ENCODE measurements around the gene RNF26.
A peak's percentile ranks its signal among the peaks of the same experiment; 100 is the strongest.

The RNF26 gene

DNA sequence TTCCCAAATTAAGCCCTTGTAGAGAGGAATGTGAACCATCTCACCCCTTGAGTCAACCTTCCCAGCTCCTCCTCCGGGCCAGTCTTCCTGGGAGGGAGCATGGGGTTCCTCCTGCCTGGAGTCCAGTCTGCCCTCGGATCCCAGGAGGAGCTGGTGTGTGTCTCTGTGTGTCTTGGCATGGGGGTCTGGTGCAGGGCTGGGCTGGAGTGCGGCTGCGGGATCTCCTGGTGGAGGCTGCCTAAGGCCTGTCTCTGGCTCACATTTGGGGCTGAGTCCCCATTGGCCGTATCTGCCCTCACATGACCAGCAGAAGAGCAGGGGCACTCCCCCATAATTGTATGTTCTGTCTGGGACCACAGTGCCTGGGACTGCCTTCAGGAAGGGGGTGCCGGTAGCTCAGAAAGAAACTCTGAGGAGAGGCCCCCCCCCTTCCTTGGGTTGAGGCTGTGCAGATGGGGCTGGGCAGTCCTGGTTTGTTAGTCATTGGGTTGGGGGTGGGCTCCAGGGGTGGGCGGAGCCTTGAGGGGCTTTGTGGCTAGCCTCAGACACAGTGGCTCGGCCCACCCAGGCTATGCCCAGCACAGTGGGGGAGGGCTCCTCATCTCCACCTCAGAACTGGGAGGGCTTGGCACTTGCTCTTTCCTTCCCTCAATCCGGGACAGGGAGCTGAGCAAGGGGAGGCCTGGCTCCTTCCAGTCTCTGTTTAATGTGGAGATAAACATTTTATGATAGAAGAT is 3.4 kb downstream of the RNF26 start:
- no peak for DNase-seq

DNA sequence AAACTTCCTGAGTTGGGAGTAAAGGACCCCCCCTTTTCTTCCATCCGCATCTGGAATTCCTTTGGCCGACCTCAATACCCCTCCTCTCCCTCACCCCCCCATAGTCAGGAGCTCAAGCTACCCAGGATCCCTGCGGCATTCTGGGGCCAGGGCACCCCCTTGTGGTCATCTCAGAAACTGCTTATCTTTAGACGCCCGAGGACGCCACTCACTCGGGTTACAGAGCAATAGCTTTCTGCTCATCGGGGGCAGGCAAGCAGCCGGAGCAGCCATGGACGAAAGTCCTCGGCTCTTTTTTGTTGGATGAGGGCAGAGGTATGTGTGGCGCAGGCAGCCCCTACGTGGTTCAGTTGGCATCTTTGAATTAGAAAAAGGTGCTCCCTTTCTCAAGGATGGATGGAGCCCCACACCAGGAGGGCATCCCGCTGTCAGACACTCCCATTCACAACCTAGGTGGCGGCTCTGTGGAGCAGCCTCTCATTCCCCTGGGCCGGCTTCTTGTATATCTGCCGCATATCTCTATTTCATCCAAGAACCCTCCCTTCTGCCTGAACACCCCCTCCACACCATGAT is 4.1 kb downstream of the RNF26 start:
- DNase-seq: no peak

DNA sequence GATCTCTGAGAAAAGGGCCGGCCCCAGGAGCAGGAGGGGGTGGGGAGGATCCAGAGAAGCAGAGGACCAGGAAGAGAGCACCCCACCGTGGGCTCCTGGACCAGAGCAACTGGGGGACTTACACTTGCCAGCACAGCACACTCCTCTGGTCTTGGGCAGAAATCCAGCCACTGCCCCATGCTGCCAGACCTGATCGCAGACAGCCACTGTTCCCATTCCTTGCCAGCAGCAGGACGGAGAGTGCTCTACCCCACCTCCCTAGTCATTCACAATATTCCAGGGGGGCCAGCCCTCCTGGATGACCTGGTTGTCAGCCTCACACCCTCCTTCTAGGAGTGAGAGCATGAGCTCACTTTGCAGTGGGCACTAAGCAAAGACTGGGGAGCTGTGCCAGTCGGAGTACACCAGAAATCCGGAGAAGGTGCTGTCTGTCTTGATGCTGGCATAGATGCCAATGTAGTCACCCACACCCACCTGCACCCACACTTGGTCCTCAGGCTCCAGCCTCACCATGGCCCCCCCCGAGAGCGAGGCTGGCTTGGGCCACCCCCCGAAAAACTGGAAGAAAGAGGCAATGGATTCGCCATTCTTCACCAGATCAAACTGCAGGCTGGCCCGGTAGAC is 4.8 kb downstream of the RNF26 start:
- DNase-seq: no peak

DNA sequence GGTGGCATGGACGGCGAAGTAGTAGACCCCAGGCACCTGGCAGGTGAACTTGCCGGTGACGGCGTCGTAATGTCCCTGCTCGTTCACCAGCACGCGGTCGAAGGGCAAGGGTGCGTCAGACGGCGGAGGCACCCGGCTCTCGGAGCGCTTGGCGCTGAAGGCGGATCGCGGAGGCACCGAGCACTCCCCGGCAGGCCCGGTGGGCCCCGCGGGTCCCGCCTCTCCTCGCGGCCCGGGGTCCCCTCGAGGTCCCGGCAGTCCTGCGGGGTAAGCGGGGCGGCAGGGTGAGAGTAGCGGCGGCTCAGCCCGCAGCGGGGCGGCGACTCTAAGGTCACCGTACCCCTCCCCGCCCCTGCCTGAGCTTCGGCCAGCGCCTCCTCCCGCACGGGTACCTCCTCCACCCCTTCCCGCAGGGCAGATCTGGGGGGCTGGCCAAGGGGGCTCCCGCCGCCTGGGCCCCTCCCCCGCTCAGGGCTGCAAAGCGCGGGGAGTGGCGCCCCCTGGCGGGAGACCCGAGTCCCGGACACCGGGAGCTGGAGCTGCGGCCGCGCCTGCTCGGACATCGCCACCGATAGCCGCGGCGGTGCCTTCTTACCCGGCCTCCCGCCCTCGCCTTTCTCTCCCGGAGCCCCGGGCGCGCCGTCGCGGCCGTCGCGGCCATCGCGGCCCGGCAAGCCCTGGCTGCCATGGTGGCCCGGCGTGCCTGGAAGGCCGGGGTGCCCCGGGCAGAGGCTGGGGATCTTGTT is 5.4 kb downstream of the RNF26 start:
- DNase-seq: no peak

DNA sequence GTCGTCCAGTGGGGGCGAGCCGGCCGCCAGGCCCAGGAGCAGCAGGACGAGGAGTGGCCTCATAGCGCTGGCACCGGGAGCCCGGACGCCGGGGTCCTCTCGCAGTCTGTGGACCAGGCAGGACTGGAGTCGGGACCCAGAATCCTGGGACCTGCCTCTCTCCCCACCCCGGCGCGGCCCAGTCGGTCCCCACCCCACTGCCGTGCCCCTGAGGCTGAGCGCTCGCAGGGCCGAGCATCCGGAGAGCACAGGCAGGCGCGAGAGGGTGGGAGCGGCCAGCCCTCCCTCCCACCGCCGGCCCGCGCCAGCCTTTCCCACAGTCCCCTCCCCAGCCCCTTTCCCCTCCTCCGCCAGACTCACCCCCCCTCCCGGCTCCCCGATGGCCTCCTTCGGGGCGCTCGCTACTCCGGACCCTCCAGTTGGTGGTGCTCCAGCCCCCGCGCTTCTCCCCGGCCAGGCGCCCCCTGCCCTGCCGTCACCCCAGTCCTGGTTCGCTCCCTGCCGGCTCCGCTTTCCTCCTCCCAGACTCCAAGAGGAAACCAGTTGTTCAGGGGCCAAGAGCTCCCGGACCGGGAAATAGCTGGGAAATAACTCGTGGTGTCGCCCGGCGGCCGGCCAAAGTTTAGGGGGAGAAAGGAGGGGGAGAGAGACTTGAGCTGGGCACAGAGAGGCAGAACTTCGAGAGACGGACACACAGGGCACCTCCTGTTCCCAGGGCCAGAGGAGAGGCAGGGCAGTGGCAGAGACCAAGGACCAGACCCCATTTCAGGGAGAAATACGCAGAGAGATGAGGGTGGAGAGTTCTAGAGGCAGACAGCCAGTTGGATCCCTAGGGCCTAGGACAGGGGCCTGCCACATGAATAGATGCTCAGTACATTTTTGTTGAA is 6.3 kb downstream of the RNF26 start, which contains the start of gene C1QTNF5:
Gene C1QTNF5, minus strand, starts transcription at position 549 of the 887 bp plus-strand sequence. Its CDS starts 486 bp downstream, at position 63.
- no peak for DNase-seq

DNA sequence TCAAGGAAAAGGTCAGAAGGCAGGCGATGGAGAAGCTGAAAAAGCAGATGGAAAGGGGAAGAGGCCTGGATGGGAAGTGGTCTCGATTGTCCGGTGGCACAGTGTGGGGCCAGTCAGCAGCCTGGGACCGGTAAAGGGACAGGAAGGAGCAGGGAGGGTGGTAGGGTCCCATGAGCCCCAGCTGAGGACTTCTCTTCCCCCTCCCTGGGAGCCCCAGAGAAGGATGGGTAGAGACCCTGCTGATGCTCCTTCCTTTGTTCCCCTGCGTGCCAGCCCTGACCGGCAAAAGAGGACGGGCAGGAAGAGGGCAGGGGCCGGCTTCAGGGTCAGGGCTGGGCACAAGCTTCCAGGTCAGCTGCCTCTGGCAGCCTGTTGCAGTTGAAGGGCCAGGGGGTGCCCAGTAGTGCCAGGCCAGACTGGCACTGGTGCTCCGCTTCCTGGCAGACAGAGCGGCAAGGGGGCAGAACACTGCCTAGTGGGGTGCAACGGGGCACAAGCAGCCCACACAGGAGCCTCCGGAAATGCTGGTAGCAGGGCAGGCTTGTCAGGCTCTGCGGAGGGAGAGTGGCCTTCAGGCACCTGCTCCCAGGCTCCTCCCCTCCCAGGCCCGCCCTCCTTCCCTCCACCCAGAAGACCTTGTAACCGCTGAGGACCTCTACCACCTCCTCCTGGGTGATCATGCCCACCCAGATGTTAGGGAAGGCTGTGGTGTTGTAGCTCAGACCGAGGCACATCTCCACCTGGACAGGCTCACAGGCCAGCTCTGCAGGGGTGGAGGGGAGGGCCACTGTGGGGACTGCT is 7.1 kb downstream of the RNF26 start:
- no peak for DNase-seq

DNA sequence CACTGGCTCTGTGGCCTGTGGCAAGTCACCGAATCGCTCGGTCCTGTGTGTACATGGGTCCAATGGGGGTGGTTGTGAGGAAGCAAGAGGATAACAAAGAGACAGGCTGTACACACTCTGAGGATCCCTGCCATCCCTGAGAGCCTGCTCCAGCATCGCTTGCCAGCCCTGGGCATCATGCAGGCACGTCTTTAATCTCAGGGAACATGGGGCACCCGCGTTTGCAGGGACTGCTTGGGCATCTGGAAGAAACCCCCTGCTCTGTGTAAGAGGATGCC is 7.6 kb downstream of the RNF26 start:
- no peak for DNase-seq

DNA sequence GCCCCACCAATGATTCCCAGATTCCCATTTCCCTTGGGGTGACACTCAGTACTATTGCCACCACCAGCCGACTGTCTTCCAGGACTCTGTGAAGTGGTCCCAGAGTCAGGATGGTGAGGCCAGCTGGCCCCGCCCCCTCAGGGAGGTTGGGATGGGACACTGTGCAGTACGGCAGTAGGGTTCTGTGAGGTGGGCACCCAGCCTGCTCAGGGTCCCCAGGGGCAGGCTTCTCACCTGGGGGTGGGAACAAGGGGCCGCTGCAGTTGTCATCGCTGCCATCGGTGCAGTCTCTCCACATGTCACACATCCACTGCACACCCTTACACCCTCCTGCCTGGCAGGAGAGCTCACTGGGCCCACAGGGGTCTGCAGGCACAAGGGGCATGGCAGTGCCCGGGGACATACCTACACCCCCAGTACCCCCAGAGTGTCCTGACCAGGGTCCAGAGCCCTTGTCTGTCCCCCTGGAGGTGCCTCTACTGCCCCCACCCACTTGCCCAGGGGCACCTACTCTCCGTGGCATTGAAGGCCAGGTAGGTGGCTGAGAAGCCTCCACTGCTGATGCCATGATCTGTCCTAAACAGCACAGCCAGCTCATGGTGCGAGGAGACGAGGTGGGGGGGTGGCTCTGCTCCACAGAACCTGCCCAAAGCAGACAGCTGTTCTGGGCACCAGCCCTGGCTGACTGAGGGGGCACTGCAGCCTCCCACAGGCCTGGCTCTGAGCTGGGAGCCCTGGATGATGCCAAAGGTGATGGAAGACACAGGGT is 8.2 kb downstream of the RNF26 start:
- DNase-seq: no peak

DNA sequence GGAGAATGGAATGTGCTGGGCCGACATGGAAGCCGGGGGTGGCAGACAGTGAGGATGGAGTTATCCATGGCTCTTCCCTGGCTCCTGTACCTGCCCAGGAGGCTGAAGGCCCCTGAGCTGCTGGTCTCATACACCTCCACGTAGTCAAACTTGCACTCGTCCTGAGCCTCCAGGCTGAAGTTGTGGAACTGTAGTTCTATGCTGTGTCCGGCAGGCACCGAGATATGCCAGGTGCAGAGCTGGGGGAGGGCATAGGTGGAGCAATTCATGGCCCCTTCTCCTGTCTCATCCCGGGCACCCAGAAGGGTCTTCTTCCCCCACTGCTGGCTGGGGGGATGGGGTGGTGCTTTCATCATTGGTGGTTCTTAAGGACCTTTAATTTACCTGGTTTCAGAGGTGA is 9.4 kb downstream of the RNF26 start:
- DNase-seq: no peak

DNA sequence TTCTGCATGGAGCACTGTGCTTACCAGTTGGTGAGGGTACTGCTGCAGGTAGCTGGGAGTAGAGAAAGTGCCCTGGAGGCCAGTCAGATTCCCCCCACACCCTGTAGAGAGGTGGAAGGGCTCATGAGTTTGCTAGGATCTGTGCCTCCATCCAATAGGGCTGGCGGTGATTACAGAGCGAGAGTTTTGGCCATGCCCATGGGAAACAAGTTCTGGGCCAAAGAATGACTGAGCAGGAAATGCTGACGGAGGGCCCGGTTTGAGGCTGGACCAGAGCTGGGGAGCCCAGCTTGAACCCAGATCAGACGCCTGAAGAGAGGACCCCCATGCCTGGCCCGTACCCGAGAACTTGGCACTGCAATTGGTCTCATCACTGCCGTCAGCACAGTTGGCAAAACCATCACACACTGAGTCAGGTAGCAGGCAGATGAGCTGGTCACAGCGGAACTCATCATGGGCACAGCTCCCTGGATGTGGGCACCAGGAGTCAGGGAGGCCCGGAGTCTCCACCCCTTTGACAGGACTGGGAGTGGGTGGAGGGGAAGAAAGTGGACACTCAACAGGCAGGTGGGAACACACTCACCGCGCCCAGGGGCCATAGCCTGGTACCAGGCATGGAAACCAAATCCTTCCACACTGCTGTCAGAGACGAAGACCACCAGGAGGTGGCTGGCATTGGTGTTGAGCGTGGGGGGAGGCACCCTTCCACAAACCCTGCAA is 10.1 kb downstream of the RNF26 start:
- no peak for DNase-seq

DNA sequence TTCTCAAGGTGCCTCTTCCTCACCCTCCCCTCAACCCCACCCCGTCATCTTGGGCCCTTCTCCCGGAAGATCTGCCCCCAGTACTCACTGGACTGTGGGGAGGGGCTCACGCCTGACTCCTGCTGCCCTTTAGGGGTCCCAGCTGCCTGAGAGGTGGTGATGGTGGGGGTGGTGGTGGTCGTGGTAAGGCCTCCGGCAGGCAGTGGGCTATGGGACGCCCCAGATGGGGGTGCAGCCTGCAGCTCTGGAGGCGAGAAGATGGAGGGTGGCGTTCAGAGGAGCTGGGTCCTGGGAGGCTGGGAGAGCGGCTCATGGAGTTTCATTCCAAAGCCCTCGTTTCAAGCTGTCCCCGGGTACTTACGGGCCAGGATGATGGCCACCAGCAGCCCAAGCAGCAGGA is 11.4 kb downstream of the RNF26 start:
- DNase-seq: no peak

DNA sequence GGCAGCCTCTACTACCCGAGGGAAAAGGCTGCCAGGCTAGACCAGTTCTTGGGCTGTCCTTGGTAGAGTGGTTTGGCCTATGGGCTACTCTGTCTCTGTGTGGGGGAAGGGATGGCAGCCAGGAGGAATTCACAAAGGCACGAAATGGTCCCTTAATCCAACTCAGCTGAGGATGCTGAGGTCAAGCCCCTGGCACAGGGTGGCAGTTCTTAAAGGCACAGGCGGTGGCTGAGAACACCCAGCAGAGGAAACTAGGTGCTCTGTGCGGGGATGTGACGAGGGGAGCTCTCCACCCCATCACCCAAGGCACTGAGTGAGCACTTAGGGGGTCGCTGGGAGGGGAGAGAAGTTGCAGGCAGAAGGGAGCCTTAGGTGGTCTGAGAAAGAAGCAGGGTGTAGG is 12.3 kb downstream of the RNF26 start, which contains the start of gene MFRP:
Gene MFRP, minus strand, starts transcription at position 101 of the 400 bp plus-strand sequence. CDS start 192 bp downstream, outside the sequence.
- DNase-seq: no peak

DNA sequence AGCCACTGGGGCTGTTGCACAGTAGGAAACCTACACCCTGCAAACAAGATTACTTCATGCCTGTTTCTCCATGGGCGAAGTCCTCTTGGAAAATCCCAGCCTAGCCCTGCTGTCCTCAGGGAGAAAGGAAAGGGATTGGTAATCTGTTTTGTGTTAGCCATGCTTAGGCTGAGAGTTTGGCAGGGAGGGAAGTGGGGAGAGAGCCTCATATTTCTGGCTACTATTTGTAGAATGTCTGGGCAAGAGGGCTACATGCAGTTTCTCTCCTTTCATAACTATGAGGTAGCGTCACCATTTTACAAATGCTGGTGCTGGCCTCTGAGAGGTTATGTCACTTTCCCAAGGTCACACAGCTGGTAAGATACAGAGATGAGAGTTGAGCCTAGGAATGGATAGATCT is 12.9 kb downstream of the RNF26 start:
- DNase-seq: no peak

DNA sequence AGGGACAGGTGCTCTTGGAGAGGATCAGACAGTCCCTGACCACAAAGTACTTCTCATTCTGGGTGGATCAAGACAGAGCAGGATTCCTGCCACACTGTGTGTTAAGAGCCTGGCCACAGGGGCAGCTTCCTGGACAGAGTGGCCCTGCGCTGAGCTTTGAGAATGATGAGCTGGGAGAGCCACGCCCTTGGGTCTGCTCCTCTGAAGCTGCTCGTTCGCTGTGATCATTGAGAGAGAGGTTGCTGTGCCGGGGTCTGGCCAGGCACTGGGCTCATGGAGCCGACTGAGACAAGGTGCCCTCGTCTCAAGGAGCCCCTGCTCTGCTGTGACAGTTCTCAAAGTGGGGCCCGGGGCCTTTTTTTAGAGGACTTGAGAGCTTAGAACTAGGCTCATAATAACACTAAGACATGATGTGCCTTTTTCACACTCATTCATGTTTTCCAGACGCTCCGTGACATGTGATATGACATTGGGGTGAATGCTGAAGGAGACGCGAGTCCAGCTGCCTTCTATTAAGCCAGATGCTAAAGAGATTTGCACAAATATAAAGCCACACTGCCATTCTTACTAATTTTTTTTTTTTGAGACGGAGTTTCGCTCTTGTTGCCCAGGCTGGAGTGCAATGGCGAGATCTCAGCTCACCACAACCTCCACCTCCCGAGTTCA is 13.7 kb downstream of the RNF26 start:
- DNase-seq: no peak

DNA sequence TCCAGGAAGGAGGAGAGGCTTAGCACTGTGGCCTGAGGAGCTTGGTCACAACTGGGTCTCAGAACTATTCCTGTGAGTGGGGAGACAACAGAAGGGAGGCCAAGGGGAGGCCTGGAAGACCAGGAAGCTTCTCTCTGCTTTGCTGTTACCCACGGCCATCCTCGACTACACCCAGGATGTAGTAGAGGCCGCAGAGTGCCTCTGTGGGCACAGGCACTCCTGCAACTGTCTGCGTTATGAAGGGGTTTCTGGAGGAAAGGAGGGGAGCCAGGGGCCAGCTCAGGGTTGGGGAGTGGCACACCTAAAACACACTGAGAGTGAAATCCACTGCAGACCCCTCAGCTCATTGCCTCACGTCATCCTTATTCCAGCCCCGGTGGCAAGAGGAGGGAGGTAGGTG is 16.0 kb downstream of the RNF26 start:
- DNase-seq: no peak

DNA sequence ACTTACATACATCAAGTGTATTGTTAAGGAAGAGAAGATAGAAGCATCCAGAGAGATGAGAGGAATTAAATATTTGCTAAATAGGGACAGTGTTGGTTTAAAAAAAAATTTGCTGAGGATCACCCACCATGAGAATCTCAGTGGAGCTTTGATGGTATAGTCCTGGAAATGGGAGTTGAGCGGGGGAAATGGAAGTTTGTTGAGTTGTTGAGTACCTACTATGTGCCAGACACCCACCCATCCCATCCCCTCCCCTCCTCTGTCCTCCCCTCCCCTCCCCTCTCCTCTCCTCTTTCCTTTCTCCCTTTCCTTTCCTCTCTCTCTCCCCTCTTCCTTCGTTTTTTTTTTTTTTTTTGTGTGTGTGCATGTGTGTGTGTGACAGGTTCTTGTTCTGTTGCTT is 16.9 kb downstream of the RNF26 start:
- DNase-seq: no peak

DNA sequence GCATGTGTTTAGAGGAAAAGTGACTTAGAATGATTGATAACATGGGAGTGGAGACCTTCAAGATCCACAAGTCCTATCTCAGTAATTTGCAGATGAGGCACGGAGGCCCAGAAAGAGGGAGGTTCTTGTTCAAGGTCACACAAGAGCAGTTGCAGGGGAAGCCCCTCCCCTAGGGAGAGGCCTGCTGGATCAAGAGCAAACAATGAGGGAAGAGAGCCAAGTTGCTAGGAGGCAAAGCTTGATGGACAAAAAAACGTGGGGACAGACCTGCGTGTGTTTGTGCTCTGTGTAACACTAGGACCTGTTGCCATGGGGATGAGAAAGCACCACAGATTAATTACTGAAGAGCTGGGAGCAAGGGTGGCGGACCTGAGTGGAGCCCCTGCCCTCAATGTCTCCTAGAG is 18.5 kb downstream of the RNF26 start:
- DNase-seq: peak; percentile 36

DNA sequence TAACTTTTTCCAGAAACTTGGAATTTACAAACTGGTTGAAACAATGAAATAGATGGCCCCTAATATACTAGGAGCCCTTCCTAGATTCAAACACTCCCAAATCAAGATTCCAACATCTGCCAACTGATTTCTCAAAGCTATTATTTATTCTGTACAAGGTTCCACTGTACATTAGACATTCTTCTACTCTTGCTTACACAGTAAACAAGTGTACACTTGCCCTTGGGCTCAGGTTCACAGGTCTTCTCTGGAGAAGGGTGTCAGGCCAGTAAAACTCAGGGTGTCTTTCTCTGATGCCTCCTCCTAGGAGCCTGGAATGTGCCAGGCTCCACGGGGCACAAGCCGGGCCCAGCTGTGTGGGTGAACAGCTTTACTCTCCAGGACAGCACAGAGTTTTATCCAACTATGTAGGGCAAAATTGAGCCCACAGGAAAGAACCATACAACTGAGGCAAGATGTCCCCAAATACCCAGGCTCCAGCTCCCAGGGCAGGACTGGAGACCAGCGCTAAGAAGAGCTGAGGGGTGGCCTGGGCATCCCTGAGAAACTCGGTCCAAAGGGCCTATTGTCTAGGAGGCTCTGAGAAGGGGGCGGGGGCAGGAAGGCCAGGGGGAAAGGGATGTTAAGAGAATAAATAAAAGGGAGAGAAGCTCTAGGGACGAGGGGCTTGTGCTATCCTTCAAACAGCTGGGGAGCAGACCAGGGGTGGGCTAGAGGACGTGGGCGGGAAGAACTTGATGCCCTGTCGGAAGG is 20.9 kb downstream of the RNF26 start:
- no peak for DNase-seq

Measured in NCI-H187 treated with DMSO at 0.1 percent for 48 hours (cell line).